B cell (primary cell): ENCODE measurements around the gene GDF9. TPM values are rescaled to one million over a fixed set of nuclear protein-coding genes. Genes with fewer than 3 reads are reported as not detected.

Source experiments
- ATAC-seq: fragments of 200-7000 bp; cut with Tn5 transposase; one replicate; pipeline ENCODE4 v1.10.0; 2021; ENCODE audit warnings: low read depth, mild to moderate bottlenecking, moderate number of reproducible peaks, moderate library complexity
- CTCF ChIA-PET: fragments of 350-600 bp; sonication (Branson Sonifier 250); formaldehyde crosslinking; loops from one replicate; lab custom pipeline; 2021; ENCODE audit warnings: antibody characterized with exemption, inconsistent platforms; lab: Charles Lee
- POLR2A ChIA-PET: fragments of 350-600 bp; sonication (Branson Sonifier 250); formaldehyde crosslinking; loops from one replicate; lab custom pipeline; 2021; ENCODE audit warnings: antibody characterized with exemption; lab: Charles Lee
- DNase-seq: peaks from one replicate; pipeline ENCODE4 v3.0.0; 2013
- H2AFZ ChIP-seq: 2 replicates; pipeline ENCODE4 v1.6.1; 2012; ENCODE audit warnings: mild to moderate bottlenecking, low read depth, low read length; ENCODE audit not compliant: insufficient read depth, poor library complexity, severe bottlenecking
- H3K27ac ChIP-seq, 2 donors: 1 replicate in 1 of 2; 2 replicates in 1 of 2; pipeline ENCODE4 v1.5.1; 2012 to 2013; ENCODE audit warnings: low read length in 2 of 2, mild to moderate bottlenecking in 2 of 2, moderate library complexity in 1 of 2
- H3K27me3 ChIP-seq, 4 experiments: fragments of 200-600 bp in 1 of 4; sonication (generic) in 1 of 4; replicated peaks in 1 of 4; 1 replicate in 2 of 4; 2 replicates in 2 of 4; pipeline versions ENCODE4 v1.6.1 to v1.7.0; 2013 to 2016; ENCODE audit warnings: low read length in 3 of 4, mild to moderate bottlenecking in 2 of 4, mixed read lengths in 1 of 4, moderate library complexity in 1 of 4; ENCODE audit not compliant: insufficient read depth in 4 of 4, control insufficient read depth in 3 of 4; ENCODE audit errors: control extremely low read depth in 1 of 4
- H3K36me3 ChIP-seq, 2 experiments: replicated peaks in 1 of 2; 1 replicate in 1 of 2; 2 replicates in 1 of 2; pipeline versions ENCODE4 v1.6.1 to v1.7.1; 2013; ENCODE audit warnings: low read length in 1 of 2; ENCODE audit not compliant: insufficient read depth in 2 of 2, control insufficient read depth in 1 of 2; ENCODE audit errors: control extremely low read depth in 1 of 2, extremely low read depth in 1 of 2
- H3K4me1 ChIP-seq, 2 donors: fragments of 200-600 bp in 1 of 2; sonication (generic) in 1 of 2; 1 replicate in 1 of 2; 2 replicates in 1 of 2; pipeline versions ENCODE4 v1.5.1 to v1.6.1; 2013 to 2017; ENCODE audit warnings: low read length in 2 of 2; ENCODE audit not compliant: control insufficient read depth in 2 of 2, insufficient read depth in 2 of 2
- H3K4me2 ChIP-seq: replicated peaks from 2 replicates; pipeline ENCODE3; 2012; ENCODE audit warnings: mild to moderate bottlenecking, low read depth, low read length; ENCODE audit not compliant: poor library complexity, severe bottlenecking
- H3K4me3 ChIP-seq, 5 experiments: fragments of 200-600 bp in 1 of 5; sonication (generic) in 1 of 5; 1 replicate in 3 of 5; 2 replicates in 2 of 5; pipeline versions ENCODE4 v1.5.1 to v1.7.0; 2011 to 2016; ENCODE audit warnings: low read length in 4 of 5, mild to moderate bottlenecking in 4 of 5, low read depth in 2 of 5, control low read depth in 1 of 5, moderate library complexity in 1 of 5; ENCODE audit not compliant: insufficient read depth in 1 of 5; ENCODE audit errors: control extremely low read depth in 1 of 5, extremely low read depth in 1 of 5
- H3K79me2 ChIP-seq: fragments of 200-600 bp; sonication (generic); one replicate; pipeline ENCODE4 v1.6.0; 2016; ENCODE audit warnings: low read length; ENCODE audit not compliant: control insufficient read depth, insufficient read depth
- H3K9ac ChIP-seq: fragments of 200-600 bp; sonication (generic); 2 replicates; pipeline ENCODE4 v1.6.1; 2017; ENCODE audit warnings: mild to moderate bottlenecking, low read length, moderate library complexity
- H3K9me3 ChIP-seq, 3 donors: one replicate each; pipeline versions ENCODE4 v1.6.1 to v1.7.1; 2013; ENCODE audit warnings: low read length in 2 of 3; ENCODE audit not compliant: control insufficient read depth in 2 of 3, insufficient read depth in 1 of 3; ENCODE audit errors: control extremely low read depth in 1 of 3
- H4K20me1 ChIP-seq: 2 replicates; pipeline ENCODE4 v1.6.0; 2012; ENCODE audit warnings: mild to moderate bottlenecking, low read length; ENCODE audit not compliant: insufficient read depth, control insufficient read depth, poor library complexity, severe bottlenecking
- H3K27ac Mint-ChIP-seq: one replicate; pipeline ENCODE4 v1.8.0; 2021; ENCODE audit warnings: mixed read lengths
- H3K27me3 Mint-ChIP-seq: one replicate; pipeline ENCODE4 v1.8.0; 2021; ENCODE audit warnings: mixed read lengths
- H3K4me1 Mint-ChIP-seq: one replicate; pipeline ENCODE4 v1.8.0; 2021; ENCODE audit warnings: mixed read lengths
- H3K4me3 Mint-ChIP-seq: one replicate; pipeline ENCODE4 v1.8.0; 2021; ENCODE audit warnings: mixed read lengths
- H3K9me3 Mint-ChIP-seq: one replicate; pipeline ENCODE4 v1.8.0; 2022; ENCODE audit warnings: mixed read lengths; ENCODE audit not compliant: insufficient read depth
- CTCF ChIP-seq: fragments of 200-600 bp; IDR thresholded peaks from one replicate; pipeline ENCODE4 v1.8.0; 2022; ENCODE audit warnings: antibody characterized with exemption, mild to moderate bottlenecking
- EZH2 ChIP-seq: IDR thresholded peaks from 2 replicates; pipeline ENCODE4 v1.6.1; 2012; ENCODE audit warnings: borderline replicate concordance, low read depth, mild to moderate bottlenecking, moderate library complexity, low read length; ENCODE audit not compliant: insufficient read depth, poor library complexity, severe bottlenecking
- WGBS: methylation state at CpG from one replicate; pipeline ENCODE4 v1.1.5; 2013; ENCODE audit warnings: missing lambda C conversion rate; ENCODE audit not compliant: insufficient coverage; 5-methylcytosine and 5-hydroxymethylcytosine counted together
- intact Hi-C: fragments of 100-400 bp; cut with micrococcal nuclease; formaldehyde crosslinking; loops from one replicate; pipeline ENCODE4 v1.10.0; 2022
- polyA plus RNA-seq: library from polyadenylated mRNA; depleted of rRNA; stranded (reverse); fragments of >200 nt; gene quantifications from 2 replicates; pipeline ENCODE4 v1.2.3, GENCODE V29; 2012
- total RNA-seq, 2 donors: library from RNA; stranded (reverse); fragments of 120-200 nt in 1 of 2; gene quantifications; 1 replicate in 1 of 2; 2 replicates in 1 of 2; pipeline versions ENCODE4 v1.2.3 to v1.2.4, GENCODE V29; 2013 to 2022

The GDF9 gene
- total and polyA plus RNA-seq, 2 donors (not counting 1 experiment from before 2014, with no cell fraction given) = 0.67 to 0.88 TPM

- H3K9me3 ChIP-seq = peaks cover 0 to 4% (median 0%) of the 10 kb centered on the region in 3 donors
- H3K4me3 ChIP-seq = no peak overlapping the region
- WGBS = 100% methylated on average over 1 of the region's 1 CpG
- ATAC-seq (no peak), DNase-seq (no peak)
- Mint-ChIP-seq H3K4me3 (no peak overlapping the region), H3K27me3 (peaks cover 29% of the 10 kb centered on the region), H3K9me3 (no peaks in the 10 kb centered on the region), H3K27ac (no peak overlapping the region), H3K4me1 (peaks cover 14% of the 10 kb centered on the region)
- H3K27ac ChIP-seq = no peak overlapping the region
- H3K79me2 ChIP-seq = no peaks in the 10 kb centered on the region
- intact Hi-C loops = no loop called here
- no peaks in the 10 kb centered on the region for H3K36me3 ChIP-seq
- POLR2A ChIA-PET = interaction anchor here (0.5 kb wide), 1 partner anchor 405 kb away, joined by 3 read pairs; no protein-coding TSS in a partner anchor
- H3K4me1 ChIP-seq = peaks cover 33 to 37% of the 10 kb centered on the region in 2 donors
- no peak overlapping the region for H3K4me2 ChIP-seq
- H4K20me1 ChIP-seq = no peaks in the 10 kb centered on the region
- H3K27me3 ChIP-seq = peaks cover 0 to 65% (median 34%) of the 10 kb centered on the region in 4 experiments
- CTCF ChIA-PET = interaction anchor here (0.8 to 6.2 kb wide), 9 partner anchors 10 to 583 kb away, joined by 3 to 66 read pairs (median 16); partner anchors contain the start of gene SHROOM1
- TF ChIP-seq CTCF (no peak), EZH2 (no peak)
- H3K9ac ChIP-seq = no peak overlapping the region
- no peak overlapping the region for H2AFZ ChIP-seq
Observed at GRCh38 chr5:132821791-132822190, 44.5 kb downstream of the GDF9 start.

GRCh38 chr5:132821350-132821749, 44.9 kb downstream of the GDF9 start:
- H3K4me3 ChIP-seq = no peak overlapping the region
- H3K4me1 ChIP-seq = peaks cover 33 to 36% of the 10 kb centered on the region in 2 donors
- H3K27me3 Mint-ChIP-seq = peaks cover 25% of the 10 kb centered on the region
- ChIA-PET CTCF (interaction anchor here (0.8 to 6.2 kb wide), 16 partner anchors 10 to 583 kb away, joined by 3 to 66 read pairs (median 6); partner anchors contain the start of gene SHROOM1), POLR2A (no interaction called here)
- WGBS = no CpG with 5 or more reads among the region's 3 CpGs
- no peak overlapping the region for H3K27ac ChIP-seq
- H3K9me3 Mint-ChIP-seq = no peaks in the 10 kb centered on the region
- DNase-seq = no peak
- no peak overlapping the region for H3K27ac Mint-ChIP-seq
- H3K4me2 ChIP-seq = no peak overlapping the region
- no peaks in the 10 kb centered on the region for H4K20me1 ChIP-seq
- peaks cover 0 to 60% (median 30%) of the 10 kb centered on the region in 4 experiments for H3K27me3 ChIP-seq
- H3K79me2 ChIP-seq = no peaks in the 10 kb centered on the region
- ATAC-seq = no peak
- peaks cover 0 to 4% (median 0%) of the 10 kb centered on the region in 3 donors for H3K9me3 ChIP-seq
- no peaks in the 10 kb centered on the region for H3K36me3 ChIP-seq
- H3K9ac ChIP-seq = no peak overlapping the region
- TF ChIP-seq CTCF (no peak), EZH2 (no peak)
- no peak overlapping the region for H2AFZ ChIP-seq
- no peak overlapping the region for H3K4me3 Mint-ChIP-seq
- H3K4me1 Mint-ChIP-seq = peaks cover 14% of the 10 kb centered on the region
- intact Hi-C loops = no loop called here
